Measurements from ENCODE around the gene KAT2B. TPM values are rescaled to one million over a fixed set of nuclear protein-coding genes. Genes with fewer than 3 reads are reported as not detected.

KAT2B gene
- total and polyA plus RNA-seq, 2 of the 8 experiments (the other 6 are each of a cell fraction or from before 2014, with no cell fraction given), result 0.24 to 0.91 TPM

DNA sequence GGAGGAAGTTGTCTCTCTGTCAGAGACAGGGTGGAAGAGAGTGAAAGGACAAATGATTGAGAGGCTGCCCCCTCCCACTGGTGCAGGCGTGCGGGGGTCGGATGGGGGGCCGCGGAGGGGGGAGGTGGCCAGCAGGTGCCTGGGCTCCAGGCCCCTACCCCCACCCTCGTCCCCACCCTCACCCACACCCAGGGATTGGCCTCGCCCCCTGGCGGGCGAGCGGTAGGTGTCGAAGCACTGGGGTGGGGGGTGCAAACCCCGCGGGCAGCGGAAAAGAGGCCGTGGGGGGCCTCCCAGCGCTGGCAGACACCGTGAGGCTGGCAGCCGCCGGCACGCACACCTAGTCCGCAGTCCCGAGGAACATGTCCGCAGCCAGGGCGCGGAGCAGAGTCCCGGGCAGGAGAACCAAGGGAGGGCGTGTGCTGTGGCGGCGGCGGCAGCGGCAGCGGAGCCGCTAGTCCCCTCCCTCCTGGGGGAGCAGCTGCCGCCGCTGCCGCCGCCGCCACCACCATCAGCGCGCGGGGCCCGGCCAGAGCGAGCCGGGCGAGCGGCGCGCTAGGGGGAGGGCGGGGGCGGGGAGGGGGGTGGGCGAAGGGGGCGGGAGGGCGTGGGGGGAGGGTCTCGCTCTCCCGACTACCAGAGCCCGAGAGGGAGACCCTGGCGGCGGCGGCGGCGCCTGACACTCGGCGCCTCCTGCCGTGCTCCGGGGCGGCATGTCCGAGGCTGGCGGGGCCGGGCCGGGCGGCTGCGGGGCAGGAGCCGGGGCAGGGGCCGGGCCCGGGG is at the start of gene KAT2B (continued):
- TF ChIP-seq EZH2 (IDR thresholded peaks at IDR 0.05; ENCODE audit: low read depth, low read length, severe bottlenecking) (no peak), TBP (IDR thresholded peaks at IDR 0.05; ENCODE audit: low read depth, low read length) (peak; percentile 37; the same call in 1 of the 2 replicates), CBX5 (IDR thresholded peaks at IDR 0.05; ENCODE audit: low read depth, low read length) (no peak), YY1 (IDR thresholded peaks at IDR 0.05; ENCODE audit: low read depth, low read length) (0 out of 2 replicates have a peak, but pooled peaks have one; percentile 29), HDAC2 (IDR thresholded peaks at IDR 0.05; ENCODE audit: borderline replicate concordance in 1 of 2, low read depth in 2 of 2, low read length in 2 of 2) (0 out of 4 replicates have a peak, but pooled peaks of 1 of the 2 experiments have one; percentile 35), SIRT6 (IDR thresholded peaks at IDR 0.05; ENCODE audit: low read length) (no peak), ZNF274 (IDR thresholded peaks at IDR 0.05; ENCODE audit: borderline replicate concordance, extremely low read depth, low read length) (no peak), CEBPB (IDR thresholded peaks at IDR 0.05; ENCODE audit: low read depth, low read length) (no peak), SIX5 (IDR thresholded peaks at IDR 0.05; ENCODE audit: low read depth, low read length) (no peak), EP300 (IDR thresholded peaks at IDR 0.05; ENCODE audit: borderline replicate concordance in 1 of 2, low read depth in 2 of 2, low read length in 2 of 2) (0 out of 3 replicates have a peak, but pooled peaks of 1 of the 2 experiments have one; percentile 4), HDAC6 (IDR thresholded peaks at IDR 0.05; ENCODE audit: low read depth, low read length) (no peak), CHD1 (IDR thresholded peaks at IDR 0.05; ENCODE audit: low read depth, low read length) (no peak), SAP30 (IDR thresholded peaks at IDR 0.05; ENCODE audit: insufficient read depth, insufficient replicate concordance, low read length) (no peak), KDM5A (IDR thresholded peaks at IDR 0.05; ENCODE audit: low read length) (no peak)
- TF ChIP-seq, protein P1, sequence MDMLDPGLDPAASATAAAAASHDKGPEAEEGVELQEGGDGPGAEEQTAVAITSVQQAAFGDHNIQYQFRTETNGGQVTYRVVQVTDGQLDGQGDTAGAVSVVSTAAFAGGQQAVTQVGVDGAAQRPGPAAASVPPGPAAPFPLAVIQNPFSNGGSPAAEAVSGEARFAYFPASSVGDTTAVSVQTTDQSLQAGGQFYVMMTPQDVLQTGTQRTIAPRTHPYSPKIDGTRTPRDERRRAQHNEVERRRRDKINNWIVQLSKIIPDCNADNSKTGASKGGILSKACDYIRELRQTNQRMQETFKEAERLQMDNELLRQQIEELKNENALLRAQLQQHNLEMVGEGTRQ (IDR thresholded peaks at IDR 0.05; ENCODE audit: low read length), result no peak
- TF ChIP-seq, protein P2, sequence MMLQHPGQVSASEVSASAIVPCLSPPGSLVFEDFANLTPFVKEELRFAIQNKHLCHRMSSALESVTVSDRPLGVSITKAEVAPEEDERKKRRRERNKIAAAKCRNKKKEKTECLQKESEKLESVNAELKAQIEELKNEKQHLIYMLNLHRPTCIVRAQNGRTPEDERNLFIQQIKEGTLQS (IDR thresholded peaks at IDR 0.05; ENCODE audit: insufficient read depth, low read depth, low read length), result no peak
- TF ChIP-seq, protein P3, sequence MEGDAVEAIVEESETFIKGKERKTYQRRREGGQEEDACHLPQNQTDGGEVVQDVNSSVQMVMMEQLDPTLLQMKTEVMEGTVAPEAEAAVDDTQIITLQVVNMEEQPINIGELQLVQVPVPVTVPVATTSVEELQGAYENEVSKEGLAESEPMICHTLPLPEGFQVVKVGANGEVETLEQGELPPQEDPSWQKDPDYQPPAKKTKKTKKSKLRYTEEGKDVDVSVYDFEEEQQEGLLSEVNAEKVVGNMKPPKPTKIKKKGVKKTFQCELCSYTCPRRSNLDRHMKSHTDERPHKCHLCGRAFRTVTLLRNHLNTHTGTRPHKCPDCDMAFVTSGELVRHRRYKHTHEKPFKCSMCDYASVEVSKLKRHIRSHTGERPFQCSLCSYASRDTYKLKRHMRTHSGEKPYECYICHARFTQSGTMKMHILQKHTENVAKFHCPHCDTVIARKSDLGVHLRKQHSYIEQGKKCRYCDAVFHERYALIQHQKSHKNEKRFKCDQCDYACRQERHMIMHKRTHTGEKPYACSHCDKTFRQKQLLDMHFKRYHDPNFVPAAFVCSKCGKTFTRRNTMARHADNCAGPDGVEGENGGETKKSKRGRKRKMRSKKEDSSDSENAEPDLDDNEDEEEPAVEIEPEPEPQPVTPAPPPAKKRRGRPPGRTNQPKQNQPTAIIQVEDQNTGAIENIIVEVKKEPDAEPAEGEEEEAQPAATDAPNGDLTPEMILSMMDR (IDR thresholded peaks at IDR 0.05; ENCODE audit: control extremely low read depth in 1 of 3, insufficient read depth in 1 of 3, low read depth in 1 of 3, low read length in 3 of 3), result peak; percentile 11 to 45 (median 14); a peak in 3 of 4 replicates
- TF ChIP-seq, protein P4, sequence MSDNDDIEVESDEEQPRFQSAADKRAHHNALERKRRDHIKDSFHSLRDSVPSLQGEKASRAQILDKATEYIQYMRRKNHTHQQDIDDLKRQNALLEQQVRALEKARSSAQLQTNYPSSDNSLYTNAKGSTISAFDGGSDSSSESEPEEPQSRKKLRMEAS (IDR thresholded peaks at IDR 0.05), result 0 out of 2 replicates have a peak, but pooled peaks have one; percentile 41
